HG02973 (cell line): ENCODE data around the gene MYH15.
A peak's percentile ranks its signal among the peaks of the same experiment; 100 is the strongest.

Source experiments
- ATAC-seq: cut with Tn5 transposase; IDR thresholded peaks from one replicate; pipeline ENCODE4 v1.9.1; 2021; ENCODE audit warnings: moderate library complexity; ENCODE audit not compliant: unreplicated experiment

MYH15 gene

GRCh38 chr3:108510496-108510895, at the start of gene MYH15:
TSS of gene MYH15 (minus strand) at chr3:108510596. CDS start at chr3:108510530, 66 bp downstream.
- ATAC-seq = no peak

GRCh38 chr3:108555966-108556581, 45.7 kb upstream of the MYH15 start:
- ATAC-seq = no peak

DNA sequence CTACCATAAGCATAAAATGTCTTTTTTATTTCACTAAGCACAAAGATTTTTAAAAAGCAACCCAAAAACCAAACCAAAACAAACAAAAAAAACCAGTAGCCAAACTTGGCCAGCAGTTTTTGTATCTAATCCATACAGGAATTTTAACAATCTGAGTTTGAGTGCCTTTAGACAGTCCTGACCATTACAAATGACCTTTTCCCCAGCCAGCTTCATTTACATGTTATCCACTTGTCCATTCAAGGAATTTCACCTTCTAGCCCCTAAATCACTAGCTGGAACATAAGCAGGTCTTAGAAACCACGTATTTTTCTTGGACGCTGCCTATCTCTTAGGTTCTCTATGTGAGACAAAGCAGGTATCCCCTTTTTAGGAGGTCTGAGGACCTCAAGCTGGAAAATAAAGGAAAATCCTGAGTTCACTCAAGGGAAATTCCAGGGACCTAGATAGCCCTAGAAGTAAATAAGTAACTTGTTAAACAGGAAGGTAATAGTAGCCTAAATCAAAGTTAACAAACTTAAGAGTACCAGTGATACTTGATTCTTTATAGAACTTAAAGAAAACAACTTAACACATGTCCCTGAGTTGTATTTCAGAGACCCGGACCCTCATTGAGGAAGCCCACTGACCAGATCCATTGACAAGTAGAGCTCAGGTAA, 44.6 kb upstream of the MYH15 start:
- ATAC-seq = no peak

GRCh38 chr3:108554229-108554628, 43.8 kb upstream of the MYH15 start:
- ATAC-seq = no peak

- peak; percentile 52 for ATAC-seq
Measured at GRCh38 chr3:108552267-108553159, 42.1 kb upstream of the MYH15 start.

- ATAC-seq = no peak
Measured at GRCh38 chr3:108548886-108549285, 38.5 kb upstream of the MYH15 start.

DNA sequence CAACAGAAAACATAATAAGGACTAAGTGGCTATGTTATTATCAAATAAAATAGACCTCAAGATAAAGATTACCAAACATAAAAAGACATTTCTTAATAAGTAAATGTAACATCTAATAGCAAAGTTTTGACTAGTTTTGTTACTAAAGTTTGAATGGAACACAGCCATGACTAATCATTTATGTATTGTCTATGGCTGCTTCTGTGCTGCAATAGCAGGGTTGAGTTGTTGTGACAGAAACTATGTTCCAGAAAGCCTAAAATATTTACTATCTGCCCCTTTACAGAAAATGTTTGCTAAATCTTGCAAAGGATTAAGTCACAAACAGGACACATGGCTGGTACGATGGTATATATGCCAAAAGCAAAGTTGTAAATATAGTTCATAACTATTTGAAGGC, 37.9 kb upstream of the MYH15 start:
- no peak for ATAC-seq

- ATAC-seq = no peak
Measured at GRCh38 chr3:108546692-108547091, 36.3 kb upstream of the MYH15 start.

- ATAC-seq = no peak
Measured at GRCh38 chr3:108546247-108546646, 35.9 kb upstream of the MYH15 start.

- ATAC-seq = no peak
Measured at GRCh38 chr3:108538083-108538482, 27.7 kb upstream of the MYH15 start.

DNA sequence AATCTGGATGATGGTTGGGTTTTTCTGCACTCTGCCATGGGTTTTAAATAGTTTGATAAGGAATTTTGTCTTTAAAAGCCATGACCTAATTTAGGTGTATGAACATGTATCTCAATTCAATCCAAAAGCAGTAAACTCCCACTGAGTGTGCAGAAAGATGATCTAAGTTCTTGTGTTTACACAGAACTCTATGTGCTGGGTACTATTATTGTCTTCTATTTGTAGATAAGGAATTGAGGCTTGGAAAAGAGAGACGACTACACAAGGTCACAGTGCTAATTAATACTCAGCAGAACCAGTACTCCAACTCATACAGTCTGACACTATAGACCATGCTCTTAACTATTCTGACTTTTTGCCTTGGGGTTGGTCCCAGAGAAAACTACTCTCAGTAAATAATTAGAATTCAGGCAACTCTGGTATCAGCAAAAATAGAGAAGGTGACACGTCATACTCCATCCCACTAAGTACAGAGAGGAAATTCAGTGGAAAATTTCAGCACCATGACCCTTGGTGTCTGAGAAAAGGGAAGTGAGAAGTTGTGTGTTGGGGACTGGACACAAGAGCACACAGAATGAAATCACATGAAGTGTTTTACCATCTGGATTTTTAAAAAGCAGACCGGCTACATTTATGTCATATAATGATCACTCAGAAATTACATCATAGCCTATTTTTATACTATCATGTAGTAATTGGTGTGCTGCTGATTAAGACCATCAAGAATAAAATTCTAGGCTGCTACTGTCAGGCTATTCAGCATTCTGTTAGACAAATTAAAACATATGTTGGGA, 18.3 kb upstream of the MYH15 start:
- ATAC-seq = peak; percentile 96

DNA sequence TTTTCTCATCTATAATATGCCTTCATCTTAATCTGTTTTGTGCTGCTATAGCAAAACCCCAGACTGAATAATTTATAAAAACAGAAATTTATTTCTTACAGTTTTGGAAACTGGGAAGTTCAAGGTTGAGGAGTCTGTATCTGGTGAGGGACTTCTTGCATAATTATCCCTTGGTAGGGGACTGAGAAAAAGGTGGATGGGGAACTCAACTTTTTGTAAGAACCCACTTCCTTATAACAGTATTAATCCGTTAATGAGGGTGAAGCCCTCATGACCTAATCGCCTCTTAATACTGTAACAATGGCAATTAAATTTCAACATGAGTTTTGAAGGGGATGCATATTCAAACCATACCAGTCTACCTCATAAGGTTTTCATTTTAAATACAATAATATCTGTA, 17.4 kb upstream of the MYH15 start:
- ATAC-seq = no peak

GRCh38 chr3:108527109-108527508, 16.7 kb upstream of the MYH15 start:
- no peak for ATAC-seq

DNA sequence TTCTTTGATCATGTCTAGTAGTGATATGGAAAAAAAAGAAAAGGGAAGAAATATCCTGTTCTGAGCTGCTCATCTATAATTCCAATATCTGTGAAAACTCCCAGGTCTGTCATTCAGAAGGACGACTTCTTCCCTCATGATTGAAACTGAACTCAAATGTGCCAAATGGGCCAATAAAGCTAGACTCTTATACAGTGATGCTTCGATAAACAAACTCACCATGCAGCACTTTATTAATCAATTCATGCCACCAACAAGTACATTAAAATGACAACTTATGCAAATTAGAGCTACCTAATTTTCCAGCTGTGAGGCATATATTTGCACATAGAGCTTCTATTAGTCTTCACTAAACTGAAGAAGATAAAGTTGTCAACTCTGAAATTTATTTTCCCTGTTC, 15.6 kb upstream of the MYH15 start:
- ATAC-seq = no peak

DNA sequence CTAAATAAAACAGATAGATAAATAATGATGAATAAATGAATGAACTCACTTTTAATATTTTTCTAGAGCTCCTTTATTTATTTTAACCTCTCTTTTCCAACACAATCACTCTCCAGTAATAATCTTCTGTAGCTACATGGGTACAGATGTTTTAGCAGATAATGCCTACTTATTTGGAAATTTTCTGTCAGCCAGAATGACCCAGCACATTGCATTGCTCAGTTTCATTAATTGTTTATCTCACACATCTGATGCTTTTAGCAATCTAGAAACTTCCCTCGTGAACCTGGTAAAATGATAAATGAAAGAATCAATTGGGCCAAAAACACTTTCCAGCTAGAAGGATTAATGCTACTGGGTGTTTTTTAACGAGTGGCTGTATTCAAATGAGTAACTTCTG, 14.9 kb upstream of the MYH15 start:
- no peak for ATAC-seq

DNA sequence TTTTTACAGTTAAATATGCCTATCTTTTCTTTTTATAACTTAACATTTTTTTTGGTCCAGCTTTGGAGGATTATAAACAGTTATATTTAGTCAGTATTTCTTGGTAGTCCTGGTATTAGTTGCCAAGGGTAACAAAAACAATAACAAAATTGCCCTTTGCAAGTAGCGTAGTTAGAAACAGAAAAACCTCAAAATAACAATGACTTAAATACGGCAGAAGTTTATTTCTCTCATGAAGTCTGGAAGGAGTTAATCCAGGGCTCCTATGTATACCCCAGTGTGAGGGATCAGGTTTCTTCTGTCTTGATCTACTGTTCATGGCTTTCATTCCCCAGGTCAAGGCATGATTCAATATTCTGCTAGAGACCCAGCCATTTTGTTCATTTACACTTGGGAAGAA, 14.1 kb upstream of the MYH15 start:
- ATAC-seq = no peak

- no peak for ATAC-seq
Measured at GRCh38 chr3:108518895-108519294, 8.5 kb upstream of the MYH15 start.

- no peak for ATAC-seq
Measured at GRCh38 chr3:108516881-108517280, 6.5 kb upstream of the MYH15 start.

GRCh38 chr3:108513961-108514360, 3.6 kb upstream of the MYH15 start:
- ATAC-seq = no peak

- ATAC-seq = no peak
Measured at GRCh38 chr3:108512671-108513070, 2.3 kb upstream of the MYH15 start.

- ATAC-seq = no peak
Measured at GRCh38 chr3:108511490-108511889, 1.1 kb upstream of the MYH15 start.
